SW480 (cell line): ENCODE measurements around the gene GPR179.

Experiments used
- DNase-seq: peaks from one replicate; pipeline ENCODE4 v3.0.0-alpha.2; 2016; ENCODE audit warnings: low spot score

Gene GPR179

DNA sequence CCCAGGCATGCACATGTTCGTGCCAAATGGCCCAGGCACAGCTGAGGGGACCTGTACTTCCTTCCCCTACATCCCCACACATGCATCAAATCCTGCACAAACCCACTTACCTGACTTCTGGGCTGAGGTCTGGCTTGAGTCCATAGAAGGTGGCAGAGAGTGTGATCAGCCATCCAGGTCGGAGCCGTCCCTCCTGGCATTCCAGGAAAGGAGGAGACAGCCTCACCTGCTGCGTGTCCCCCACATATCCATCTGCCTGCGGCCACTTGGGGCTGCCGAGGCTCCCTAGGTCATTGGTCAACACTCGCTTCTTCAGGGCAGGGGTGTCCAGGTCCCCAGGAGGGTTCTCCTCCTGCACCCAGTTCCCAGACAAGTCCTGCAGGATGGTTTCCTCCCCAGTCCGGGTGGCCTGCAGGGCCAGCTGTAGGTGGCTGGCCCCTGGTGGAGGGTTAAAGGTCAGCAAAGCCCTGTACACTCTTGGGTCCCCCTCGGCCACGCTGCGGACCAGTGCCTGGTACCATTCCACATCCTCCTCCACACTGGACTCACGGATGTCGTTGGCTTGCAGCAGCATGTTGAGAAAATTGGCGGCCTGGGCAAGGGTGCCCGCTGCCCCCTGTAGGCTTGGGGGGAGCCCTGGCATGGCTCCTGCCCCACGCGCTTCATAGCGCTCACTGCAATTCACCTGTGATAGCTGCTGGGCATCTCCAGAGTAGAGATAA, 709 bp downstream of the GPR179 start:
- DNase-seq: no peak

DNA sequence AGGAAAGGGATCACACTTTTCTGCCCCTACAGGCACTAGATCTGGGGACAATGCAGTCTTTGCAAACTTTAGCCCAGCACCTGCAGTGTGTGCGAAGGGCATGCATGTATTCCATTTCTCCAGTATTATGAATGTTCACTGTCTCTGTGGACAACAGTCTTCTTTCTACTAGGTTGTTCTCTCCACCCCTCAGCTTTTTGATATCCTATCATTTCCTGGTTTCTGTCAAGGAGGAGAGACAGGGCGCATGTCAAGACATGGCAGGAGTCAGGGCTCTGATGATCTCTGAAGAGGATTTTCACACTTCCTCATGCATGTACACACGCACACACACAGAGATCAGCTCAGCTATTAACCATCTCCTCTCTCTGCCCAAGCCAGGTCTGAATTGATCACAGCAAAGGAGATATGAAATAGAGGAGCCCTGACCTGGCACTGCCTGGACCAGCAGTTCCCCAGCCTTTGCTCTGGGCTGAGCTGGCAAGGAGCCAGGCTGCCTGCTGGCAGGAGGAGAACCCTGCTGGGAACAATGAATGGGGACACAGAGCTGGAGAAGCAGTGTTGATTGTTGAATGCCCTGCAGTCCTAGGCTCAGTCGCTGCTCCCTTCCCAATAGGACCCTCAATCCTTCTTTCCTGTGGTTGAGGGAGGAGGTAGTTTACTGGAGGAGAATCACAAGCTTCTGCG, 2.6 kb downstream of the GPR179 start:
- DNase-seq: no peak

DNA sequence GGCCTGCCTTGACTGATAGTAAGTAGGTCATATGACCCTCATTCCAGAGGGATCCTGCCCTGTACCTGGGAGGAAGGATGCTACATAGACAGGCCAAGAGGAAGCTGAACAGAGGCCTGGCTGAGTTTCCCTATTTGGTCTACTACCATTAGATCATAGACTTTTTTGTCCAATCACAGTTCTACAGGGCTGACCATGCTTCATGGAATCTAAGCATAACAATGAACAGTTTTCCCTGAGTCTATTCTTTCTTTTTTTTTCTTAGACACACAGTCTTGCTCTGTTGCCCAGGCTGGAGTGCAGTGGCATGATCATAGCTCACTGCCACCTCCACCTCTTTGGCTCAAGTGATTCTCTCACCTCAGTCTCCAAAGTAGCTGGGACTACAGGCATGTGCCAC, 3.9 kb downstream of the GPR179 start:
- DNase-seq: no peak

DNA sequence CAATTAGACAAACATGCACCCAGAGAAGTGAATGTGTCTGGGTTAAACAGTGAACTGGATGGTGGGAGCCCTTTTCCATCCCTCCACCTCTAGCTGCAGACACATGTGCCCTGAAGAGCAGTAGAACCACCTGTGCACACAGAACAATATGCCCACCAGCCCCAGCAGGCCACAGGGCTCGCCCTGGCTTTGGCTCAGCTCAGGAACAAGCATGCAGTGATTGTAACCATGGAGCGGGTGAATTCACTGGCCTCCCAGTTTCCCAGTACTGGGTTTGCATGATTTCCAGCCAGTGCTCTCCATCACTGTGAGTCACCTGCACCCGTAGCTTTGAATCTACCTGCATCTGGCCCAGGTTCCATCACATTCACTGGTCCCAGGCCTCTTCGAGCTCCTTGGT, 5.2 kb downstream of the GPR179 start:
- DNase-seq: no peak

DNA sequence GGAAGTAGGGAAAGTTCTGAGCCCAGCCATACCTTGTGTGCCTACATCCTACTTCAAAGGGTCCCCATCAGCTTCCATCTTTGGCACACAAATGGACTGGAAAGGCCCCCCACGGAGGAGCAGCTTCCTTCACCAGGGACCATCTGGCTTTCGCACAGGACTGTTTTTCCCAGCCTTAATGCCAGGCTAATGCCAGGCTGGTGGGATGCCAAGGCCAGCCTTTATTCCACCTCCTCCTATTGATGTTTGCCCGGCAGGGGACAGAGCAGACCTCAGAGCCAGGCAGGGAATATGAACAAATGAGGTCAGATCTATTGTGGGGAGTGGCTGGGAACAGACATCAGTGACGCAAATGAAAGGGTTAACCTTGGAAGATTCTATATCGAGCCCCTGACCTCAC, 5.7 kb downstream of the GPR179 start:
- DNase-seq: no peak

DNA sequence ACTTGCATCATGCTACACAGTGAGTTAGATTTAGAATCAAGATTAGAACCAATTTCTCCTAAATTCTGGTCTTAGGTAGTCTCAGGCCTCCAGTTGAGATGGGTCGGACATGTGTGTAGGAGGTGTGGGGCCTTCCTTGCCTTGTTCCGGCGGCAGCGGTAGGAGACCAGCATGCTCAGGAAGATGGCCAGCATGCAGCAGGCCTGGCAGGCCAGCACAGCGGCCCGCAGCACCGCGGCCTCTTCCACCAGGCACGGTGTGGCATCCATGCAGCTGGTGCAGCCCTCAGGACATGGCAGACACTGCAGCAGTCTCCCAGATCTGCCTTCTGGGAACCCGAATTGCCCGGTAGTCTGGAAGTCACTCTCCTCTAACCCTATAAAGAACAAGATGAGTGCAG, 6.9 kb downstream of the GPR179 start:
- no peak for DNase-seq

DNA sequence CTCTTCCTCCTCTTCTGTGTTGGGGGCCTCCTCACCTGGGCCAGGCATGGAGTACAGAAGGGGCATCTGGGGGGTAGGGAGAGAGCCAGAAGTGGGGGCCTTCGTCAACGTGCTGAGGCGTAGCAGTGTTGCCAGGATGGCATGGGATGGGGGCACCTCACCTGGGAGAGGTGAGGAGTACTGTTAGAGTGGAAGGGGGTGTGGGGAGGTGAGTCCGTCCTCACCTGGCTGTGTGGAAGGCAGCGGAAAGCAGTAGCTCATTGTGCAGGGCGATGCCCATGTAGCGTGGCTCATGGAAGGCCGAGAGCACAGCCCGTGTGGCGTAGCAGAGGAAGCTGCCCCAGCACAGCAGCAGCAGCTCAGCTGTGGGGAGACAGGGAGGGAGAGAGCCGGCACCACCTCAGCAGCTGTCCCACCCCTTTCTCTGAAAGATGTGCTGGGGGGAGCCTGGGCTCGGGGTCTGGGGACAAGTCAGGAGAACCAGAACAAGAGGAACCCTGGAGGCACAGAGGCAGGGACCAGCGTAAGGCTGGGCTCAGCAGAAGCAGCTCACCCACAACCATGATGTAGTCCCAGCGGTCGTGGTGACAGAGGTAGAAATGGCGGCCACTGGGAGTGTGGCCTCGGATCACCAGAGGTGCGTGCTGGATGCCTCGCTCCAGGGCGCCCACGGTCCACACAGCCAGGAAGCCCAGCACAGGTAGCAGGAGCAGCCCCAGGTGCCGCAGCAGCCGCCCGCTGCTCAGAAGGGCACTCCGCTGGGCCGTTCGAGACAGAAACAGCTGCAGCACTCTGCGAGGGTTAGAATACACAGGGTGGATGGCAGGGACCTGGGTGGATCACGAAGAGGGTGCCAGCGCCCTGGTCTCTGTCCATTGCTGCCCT, 9.0 kb downstream of the GPR179 start:
- no peak for DNase-seq

DNA sequence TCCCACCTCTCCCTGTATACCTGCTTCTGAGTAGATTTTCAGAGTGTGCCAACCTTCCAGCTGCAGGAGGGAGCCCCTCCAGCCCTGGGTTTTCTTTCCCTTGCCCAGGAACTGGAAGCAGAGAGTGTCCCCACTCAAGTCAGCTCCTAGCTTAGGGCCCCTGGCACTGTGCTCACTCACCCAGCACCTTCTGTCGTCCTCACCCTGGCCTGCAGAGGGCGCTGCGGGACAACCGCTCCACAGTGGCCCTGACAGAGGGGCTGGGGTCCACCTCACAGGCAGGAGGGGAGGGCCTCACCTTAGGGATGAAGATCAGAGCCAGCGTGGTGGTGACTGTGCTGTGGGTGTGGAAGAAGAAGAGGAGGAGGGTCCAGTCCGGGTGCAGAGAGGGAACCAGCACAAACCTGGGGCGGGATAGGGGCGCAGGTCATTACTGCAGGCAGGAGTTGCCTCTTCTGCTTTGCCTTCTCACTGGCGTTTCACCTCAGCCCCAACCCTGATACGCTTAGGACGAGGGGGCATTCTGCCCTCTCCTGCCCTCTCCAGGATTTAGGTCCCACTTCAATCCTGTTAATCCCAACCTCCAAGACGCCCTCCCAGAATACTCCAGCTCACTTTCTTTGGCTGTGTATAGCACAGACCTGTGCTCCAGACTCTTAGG, 10.0 kb downstream of the GPR179 start:
- DNase-seq: no peak

DNA sequence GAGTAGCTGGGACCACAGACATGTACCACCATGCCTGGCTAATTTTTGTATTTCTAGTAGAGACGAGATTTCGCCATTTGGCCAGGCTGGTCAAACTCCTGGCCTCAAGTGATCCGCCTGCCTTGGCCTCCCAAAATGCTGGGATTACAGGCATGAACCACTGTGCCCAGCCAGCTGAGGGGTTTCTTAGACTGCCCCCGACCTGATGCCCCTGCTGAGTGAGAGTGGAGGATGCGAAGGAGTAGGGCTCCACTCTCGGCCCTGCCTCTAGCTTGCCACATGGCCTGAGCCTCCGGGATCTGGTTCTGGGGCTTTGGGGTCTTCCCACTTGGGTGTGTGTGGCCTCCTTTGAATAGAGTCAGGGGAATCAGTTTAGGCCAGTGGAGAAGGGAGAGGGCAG, 11.0 kb downstream of the GPR179 start:
- DNase-seq: no peak

DNA sequence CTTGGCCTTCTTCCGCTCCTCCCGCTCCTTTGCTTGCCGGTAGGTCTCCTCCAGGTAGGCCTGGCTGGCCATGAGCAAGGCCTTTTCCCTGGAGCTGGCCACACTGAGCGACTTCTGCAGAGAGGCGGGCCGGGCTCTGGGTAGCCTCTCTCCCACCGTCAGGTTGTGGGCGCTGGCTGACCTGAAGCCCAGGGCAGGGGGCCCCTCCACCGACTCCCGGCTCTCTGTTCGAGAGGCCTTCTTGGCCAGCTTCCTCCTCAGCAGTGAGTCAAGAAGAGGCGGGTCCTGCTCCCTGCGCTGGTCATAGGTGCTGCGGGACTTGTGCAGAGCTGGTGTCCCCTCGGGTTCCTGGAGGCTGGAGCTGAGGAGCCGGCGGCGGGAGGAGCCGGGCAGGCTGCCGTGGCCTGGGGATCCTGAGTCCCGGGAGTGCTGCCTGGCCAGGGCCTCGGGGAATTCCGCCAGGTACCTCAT, 12.8 kb downstream of the GPR179 start:
- no peak for DNase-seq

DNA sequence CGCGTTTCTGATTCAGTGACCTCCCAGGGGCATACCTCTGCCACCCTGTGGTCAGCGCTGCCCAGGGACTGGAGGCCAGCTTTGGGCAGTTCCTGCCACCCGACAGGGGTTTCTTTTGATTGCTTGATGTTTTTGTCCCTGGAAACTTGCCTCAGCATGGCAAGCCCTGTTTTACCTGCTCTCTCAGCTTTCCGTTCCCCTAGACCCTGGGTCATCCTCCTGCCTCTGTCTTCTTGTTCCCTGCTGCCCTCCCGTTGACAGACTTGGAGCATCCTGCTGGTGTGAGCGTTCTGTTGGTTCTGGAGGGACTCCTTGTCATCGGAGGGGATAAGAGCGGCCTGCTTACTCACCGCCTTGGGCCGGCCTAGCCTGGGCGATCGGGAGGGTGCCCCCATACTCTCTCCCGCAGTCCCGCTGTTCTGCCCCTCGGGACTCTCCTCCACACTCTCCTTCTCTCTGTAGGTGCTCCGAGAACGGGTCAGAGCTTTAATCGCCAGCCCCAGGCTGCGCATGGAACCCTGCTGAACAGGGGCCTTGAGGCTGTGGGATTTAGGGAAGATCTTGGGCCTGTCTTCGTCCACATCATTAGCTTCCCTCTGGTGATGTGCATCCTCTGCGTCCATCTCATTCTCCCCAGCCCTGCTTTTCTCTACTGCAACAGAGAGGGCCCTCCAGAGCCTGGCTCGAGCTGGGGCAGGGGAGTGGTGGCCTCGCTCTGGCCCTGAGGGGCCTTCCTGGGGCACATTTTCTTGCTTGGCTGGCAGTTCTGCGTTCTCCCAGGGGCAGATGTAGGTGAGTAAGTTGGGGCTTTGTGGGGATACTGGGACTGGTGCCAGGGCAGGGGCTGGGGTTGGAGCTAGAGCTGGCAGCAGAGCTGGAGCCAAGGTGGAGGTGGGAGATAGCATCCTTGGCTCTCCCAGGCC, 13.7 kb downstream of the GPR179 start:
- no peak for DNase-seq

DNA sequence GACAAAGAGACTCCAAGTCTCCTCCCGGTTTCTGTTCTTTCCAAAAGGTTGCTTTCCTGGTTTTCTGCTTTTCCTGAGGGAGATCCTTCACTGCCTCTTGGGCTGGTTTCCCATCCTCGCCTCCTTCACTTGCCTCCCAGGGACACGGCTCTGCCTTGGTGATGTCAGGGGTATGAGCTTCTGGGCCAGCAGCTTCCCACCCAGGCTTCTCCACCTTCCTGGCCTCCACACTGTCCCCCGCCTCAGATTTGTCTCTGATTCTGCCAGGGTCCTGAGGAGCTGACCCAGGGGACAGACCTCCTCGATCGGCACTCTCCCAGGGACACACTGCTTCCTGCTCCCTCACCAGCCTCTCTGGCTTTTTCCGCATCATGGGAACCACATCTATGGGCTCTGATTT, 14.5 kb downstream of the GPR179 start:
- DNase-seq: no peak

DNA sequence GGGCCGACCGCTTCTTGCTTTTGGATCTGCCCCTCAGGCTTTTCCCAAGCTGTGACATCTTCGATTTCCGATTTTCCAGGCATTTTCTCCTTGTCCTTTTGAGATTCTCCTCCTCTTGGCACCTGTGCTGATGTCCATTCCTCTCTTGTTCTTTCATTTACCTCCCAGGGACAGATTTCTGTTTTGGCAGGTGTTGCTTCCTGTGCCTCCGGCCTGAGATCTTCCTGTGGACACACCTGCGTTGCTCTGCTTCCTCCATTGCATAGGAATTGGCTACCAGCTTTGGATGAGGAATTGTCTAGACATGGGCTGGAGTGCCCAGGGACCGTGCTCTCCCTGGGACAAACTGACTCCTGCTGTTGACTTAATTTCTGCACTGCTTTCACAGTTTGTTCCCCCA, 15.1 kb downstream of the GPR179 start:
- DNase-seq: no peak

DNA sequence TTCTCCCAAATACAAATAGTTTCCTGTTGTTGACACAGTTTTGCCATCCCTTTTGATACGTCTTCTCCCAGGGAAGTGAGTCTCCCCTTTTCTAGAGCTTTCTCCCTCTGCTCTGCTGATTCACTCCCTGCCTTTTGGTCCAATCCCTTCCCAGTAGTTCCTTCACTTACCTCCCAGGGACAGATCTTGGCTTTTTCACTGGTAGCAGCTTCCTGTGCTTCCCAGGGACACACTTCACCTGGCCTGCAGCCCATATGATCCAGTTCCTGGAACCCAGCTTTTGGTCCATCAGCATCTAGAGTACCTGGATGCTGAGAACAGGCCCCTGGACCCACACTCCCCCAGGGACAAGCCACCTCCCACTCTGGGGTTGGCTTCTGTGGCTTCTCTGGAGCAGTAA, 15.8 kb downstream of the GPR179 start:
- no peak for DNase-seq

DNA sequence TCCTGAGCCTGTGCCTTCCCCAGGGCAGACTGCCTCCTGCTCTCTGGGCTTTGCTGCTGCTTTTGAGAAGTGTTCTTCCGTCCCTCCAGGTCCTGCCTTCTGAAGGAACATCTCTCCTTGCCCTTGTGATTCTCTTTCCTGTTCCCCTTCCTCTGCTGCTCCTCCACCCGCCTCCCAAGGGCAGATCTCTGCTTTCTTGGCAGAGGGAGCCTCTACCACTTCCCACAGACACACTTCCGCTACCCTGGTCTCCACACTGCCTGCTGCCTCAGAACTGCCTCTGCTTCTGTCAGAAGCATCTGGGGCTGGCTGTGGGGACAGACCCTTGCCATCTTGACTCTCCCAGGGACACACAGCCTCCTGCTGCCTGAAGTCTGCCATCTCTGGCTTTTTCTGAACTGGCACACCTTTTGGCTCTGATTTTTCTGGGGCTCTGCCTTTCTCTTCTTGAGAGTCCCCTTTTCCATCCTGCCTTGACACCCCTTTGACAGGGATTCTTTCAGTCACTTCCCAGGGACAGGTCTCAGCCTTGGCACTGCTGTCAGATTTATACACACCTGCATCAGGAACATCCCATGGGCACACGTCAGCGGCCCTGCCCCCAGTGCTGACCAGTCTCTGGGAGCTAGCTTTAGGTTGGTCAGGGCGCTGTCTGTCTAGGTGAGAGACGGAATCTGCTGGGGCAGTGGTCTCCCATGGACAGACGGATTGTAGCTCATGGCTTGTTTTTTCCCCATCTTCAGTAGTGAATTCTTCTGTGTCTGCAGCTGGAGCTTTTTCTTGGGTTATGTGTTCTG, 16.6 kb downstream of the GPR179 start:
- no peak for DNase-seq

DNA sequence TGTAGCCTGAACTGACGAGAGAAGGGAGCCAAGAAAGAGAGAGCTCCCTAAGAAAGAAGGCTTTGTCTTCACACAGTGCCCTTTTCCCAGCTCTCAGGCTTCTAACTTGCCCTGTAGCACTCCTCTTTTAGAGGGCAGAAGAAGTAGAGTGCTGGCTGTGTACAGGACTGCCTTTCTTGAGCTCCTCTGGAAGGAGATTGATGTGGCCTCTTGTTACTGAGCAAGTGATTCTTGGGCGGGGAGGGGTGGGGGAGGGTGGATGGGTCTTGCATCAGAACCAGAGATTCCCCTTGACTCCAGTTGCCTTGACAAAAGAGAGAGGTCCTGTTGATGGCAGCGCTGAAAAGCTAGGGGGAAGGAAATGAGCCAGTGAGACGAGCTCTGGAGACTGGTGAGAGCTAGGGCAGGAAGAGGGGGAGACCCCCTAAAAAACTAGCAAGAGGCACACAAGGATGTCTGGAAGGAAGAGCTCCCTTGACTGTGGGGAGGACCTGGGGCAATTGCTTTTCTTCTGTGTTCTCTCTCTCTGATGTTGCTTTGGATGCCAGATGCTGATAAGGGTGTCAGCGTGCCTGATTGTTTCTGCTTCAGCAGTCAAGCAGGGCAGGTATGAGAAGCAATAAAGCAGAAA, 18.4 kb downstream of the GPR179 start:
- DNase-seq: no peak

DNA sequence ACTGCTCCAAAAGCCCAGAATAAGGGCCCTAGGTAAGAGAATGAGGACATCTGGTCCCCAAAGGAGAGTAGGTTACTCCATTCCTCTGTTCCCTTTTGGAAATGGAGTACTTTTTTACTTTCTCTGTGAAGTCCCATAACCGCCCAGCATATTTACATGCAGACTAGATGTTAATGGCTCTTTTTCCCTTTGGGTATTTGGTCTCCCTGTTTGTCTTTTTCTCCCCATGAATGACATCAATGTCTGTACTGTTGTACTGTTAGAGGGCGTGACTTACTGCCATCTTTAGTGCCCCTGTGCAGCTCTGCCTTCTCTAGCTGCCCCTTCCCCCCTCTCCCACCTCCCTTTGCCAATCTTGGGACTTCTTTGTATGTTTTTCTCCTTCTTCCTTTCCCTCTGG, 19.0 kb downstream of the GPR179 start:
- no peak for DNase-seq

DNA sequence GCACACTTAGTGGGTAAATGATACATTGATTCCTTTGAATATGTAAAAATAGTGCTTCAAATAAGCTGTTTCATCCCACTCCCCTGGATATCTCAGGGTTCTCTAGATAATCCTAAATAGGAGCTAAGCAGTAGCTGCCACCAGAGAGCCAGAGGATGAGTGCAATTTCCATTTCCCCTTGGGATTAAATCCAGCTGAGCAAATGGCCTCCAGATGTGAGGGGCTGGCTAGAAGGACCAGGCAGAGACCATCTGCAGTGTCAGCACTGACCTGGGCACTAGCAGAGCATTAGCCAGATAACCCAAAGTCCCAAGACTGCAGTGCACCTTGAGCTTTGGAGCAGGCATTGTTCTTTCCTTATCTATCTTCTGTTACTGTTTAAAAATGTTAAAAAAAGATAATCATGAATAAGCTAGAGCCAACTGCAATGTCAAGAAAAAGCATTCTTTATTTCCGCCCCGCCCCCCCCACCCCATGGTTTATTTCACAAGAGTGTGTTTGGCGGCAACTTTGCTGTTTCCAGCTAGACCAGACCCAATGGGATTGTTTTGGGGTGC, 19.5 kb downstream of the GPR179 start:
- no peak for DNase-seq

DNA sequence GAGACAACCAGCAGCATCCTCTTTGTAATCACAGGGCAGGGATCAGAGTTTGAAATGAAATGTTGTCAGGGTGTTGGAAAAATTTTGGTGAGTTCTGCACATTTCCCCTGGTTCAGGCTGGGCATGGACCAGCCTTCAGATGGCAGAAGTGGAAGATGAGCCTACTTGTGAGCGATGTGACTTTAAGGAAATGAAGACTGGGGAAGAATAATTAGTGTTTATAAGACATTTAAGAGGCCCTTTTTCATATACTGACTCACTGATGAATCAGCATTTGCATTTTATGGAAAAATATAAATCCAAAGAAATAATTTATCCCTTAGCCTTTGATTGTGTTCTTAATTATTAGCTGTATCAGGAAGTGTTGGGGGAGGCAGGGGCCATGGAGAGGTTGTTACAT, 20.9 kb downstream of the GPR179 start:
- DNase-seq: no peak
